Activated CD4-positive, CD25-positive, alpha-beta regulatory T cell treated with anti-CD3 and anti-CD28 coated beads, Interleukin-2, amount 50 U/mL, for 24 hours (primary cell): ENCODE results near the gene GPR152.

Experiments used
- ATAC-seq, 2 donors: fragments of 150-1000 bp; cut with Tn5 transposase; one replicate each; pipeline ENCODE4 v1.10.0; 2021; ENCODE audit warnings: mild to moderate bottlenecking in 1 of 2, moderate library complexity in 1 of 2

The GPR152 gene, protein sequence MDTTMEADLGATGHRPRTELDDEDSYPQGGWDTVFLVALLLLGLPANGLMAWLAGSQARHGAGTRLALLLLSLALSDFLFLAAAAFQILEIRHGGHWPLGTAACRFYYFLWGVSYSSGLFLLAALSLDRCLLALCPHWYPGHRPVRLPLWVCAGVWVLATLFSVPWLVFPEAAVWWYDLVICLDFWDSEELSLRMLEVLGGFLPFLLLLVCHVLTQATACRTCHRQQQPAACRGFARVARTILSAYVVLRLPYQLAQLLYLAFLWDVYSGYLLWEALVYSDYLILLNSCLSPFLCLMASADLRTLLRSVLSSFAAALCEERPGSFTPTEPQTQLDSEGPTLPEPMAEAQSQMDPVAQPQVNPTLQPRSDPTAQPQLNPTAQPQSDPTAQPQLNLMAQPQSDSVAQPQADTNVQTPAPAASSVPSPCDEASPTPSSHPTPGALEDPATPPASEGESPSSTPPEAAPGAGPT

DNA sequence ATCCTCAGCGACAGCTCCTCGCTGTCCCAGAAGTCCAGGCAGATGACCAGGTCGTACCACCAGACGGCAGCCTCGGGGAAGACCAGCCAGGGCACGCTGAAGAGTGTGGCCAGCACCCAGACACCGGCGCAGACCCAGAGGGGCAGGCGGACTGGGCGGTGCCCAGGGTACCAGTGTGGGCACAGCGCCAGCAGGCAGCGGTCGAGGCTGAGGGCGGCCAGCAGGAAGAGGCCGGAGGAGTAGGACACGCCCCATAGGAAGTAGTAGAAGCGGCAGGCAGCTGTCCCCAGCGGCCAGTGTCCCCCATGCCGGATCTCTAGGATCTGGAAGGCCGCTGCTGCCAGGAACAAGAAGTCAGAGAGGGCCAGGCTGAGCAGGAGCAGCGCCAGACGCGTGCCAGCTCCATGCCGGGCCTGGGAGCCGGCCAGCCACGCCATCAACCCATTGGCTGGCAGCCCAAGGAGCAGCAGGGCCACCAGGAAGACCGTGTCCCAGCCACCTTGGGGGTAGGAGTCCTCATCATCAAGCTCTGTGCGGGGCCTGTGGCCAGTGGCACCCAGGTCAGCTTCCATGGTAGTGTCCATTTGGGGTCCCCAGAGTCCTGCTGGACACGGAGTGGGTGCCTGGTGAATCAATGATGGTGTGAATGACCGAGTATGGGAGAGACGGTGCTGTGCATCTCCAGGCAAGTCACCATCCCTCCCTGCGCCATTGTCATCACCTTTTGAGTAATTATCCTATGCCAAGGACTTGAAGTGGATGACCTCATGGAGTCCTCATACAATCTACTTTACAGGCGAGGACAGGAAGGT, at the start of gene GPR152:
Gene GPR152 (minus strand): TSS at position 589 of the 812 bp plus-strand sequence. CDS start 5 bp downstream, at position 584.
- no peak for ATAC-seq

DNA sequence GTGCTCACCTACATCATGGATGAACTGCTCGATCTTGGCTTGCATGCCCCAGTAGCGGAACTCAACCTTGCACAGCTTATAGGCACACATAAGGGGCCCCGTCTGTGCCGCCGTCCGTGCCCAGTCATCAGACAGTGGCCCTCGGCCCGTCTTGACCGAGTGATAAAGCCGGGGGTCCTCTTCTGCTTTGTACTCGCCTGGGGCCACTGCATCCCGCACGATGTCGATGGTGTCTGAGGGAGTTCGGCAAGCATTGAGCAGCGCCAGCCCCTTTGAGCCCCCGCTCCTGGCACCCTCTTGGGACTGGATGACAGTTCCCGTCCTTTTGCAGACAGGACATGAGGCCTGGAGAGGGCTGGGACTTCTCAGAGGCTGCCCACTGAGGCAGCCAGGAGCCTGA, 49.3 kb upstream of the GPR152 start:
- no peak for ATAC-seq

DNA sequence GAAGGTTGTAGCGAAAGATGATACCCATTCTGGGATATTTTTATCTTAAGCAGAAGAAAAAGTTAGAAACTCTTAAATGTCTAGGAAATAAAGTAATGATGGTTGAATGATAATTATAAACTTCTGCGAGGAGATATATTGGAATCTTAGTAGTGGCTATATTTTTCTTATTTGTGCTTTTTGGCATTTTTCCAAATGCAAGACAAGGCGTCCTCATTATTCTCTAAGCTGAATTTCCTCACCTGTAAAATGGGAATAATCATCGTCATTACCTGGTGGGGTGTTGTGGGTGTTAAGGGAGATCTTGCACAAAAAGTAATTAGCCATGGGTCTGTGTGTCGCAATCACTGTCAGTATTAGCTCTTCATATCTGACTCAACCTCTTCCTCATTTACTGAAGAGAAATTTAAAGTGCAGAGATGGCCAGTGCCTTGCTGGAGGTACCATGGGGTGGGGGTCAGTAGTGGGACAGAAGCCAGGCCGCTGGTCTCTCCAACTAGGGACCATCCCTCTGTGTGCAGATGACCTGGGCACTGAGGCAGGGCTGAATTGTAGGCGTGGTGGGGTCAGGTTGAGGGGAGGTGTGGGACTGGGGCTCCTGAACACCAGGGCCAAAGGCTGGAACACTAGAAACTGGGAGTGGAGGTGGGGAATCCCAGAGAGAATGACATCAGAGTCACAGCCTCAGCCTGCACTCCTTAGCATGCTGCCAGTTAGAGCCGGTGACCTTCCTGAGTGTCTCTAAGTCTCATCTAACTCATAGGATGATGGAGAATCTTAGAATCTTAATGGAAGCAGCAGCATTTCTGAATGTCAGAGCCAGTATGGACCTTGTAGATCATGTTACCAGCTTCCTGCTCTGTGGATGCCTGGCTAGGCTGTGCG, 48.5 kb upstream of the GPR152 start:
- no peak for ATAC-seq

DNA sequence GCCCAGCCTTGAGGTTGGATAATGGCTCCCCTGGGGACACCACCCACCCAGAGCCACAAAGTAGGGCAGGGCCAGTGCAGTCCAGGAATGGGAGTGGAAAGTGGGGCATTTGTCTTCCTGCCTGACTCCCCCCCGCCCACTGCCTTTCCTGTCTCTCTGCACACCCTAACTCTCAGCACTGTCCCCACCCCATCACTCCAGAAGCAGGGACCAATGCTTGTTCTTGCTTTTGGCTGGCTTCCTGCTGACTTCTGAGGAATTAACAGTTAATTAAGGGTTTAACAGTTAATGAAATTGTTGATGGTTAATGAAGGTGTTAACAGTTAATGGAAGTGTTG, 47.9 kb upstream of the GPR152 start:
- no peak for ATAC-seq

DNA sequence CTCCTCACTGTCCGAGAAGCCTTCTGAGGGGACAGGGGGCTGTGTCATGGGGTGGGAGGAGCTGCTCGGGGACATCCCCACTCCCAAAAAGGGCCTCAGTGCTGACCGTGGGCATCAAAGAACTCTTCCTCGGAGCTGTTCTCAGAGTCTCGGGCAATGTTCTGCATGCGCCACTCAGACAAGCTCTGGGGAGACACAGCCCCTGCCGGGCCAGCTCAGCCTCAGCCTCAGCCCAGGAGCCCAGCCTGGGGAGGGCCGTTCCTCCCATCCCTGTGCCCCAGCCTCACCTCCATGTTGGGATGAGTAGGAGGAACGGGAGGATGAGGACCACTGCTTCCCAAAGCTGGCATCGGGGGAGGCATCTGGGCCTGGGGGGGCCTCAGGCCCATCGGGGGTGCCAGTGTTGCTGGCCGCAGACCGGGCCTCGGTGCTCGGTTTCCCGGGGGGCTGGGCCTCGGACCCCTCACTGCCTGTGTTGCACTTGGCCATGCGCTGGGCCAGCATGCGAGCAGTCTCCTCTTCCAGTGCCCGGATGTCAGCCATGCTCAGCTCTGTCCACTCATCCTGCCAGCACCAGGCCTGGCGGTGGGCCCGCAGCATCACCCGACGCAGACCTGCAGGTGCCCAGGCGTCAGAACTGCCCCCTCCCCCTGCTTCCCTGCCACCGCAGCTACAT, 47.4 kb upstream of the GPR152 start:
- no peak for ATAC-seq

DNA sequence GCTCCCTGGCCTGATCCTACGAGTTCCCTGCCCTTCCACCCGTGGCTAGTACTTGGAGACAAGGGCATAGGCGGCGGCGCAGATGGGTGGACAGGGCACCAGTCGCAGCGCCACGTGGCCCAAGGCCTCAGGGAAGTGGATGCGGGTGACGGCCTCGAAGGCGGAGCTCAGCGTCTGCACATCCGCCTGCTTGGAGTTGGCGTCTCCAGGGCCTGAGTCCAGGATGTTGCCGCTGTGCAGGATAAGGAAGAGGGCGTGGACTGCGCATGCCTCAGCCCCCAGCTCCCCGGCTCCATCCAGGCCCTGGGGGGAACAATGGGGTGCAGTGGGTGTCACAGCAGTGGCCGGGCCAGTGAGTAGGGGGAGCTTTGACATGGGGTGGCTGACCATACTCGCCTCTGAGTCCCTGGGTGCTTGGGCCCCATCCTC, 46.0 kb upstream of the GPR152 start:
- no peak for ATAC-seq

DNA sequence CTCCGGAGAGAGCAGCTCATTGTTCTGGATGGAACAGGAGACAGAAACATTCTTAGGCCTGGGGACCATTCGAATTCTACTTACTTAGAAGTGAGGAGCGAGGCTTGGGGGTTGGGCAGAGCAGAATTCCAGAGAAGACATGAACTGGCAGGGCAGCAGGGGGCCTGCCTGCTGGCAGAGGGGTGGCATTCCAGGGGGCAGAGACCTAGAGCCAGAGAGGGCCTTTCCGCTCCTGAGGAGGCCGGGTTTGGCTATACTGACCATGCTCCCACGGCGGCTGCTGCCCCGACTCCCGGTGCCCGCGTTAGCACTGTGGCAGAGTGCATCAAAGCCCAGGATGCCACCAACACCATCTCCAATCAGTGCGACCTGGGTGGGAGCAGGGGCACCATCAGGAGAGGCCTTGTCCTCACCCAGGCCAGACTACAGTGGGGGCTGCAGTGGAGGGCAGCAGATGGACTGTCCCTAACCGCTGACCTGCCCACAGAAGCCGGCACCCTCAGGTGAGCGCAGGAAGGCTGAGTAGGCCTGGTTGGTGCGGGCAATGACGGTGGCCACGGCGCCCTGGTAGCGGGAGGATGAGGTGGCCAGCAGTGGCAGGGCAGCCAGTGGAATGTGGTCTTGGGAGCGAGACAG, 45.2 kb upstream of the GPR152 start:
- ATAC-seq: no peak

DNA sequence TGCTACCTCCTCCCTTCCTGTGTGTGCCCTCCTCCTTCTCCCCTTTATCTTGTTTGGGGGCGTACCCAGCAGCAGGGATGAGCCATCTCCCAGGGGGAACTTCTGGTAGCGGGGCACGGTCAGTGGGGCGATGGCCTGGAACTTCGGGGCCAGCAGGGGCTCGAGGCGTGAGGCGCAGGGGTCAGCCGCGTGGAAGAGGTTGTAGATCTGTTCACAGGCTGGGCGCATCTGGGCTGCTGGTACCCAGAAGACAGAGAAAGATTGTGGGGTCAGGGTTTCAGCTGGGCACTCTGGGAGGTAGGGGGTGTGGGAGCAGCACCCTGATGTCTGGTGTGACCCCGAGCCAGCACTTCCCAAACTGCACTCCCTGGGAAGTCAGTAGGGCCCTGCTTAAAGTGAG, 43.6 kb upstream of the GPR152 start:
- ATAC-seq: no peak

DNA sequence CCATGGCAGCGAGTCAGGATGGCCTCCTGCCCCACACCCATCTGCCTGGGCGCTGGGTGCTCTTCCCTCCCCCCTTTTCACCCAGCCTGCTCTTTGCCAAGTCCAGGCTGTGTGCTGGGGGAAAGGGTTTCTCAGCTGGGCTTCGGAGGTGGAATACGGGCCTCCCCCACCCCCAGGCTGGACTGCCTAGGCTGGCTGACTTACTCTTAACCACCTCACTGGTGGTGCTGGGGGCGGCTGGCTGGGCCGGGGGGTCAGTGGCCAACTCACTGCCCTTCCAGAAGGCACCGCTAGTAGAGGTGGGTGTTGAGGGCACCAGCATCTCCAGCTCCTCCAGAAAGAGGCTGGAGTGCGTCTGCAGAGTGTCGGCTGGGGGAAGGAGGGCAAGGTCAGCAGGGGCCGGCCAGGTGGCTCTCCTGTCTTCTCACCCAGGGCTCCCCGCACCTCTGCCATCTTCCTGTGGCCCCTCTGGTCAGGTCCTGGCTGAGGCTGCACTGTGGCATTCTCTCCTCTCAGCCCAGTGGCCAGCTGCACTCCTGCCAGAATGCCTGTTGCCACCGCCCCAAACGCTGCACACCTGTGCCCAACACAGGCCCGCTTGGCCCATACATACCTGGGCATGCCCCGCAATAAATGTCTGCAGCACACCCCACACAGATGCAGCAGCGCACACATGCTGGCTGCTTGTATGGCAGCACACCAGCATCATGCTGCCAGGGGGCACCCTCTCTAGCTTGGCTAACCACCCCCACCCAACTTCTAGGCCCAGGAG, 42.9 kb upstream of the GPR152 start:
- no peak for ATAC-seq

DNA sequence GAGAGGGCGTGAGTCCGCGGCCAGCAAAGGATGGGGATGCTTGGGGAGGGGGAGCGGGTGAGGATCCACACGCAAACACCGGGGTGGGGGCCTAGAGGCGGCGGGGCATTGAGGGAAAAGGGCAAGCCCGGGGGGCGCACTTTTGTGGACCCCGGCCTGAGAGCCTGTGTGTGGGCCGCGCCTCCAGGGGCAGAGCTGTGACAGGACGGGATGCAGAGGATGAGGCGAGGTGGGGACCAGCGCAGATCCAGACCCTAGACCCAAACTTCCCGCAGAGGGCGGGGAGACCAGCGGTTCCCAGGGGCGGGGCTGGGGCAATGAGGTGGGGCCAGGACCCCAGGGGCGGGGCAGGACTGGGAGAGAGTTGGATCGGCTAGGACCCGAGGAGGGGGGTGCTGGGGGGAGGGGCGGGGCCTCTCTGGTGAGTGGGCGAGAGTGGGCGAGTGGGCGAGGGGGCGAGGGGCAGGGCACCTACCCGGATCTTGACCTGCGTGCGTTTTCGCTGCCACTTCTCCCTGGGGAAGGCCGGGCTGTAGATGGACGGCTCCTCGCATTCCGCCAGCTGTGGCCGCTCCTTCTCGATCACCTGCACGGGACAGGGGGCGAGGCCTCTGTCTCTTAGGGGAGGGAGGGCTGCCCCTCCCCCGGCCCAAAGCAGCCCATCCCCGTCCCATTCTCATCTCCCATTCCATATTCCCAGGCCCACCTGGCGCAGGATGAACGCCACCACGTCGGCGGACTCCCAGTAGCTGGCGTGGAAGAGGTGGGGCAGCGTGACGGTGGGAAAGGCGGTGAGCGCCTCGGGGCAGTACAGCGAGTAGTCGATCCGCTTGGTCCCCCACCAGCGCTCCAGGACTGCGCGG, 42.1 kb upstream of the GPR152 start:
- ATAC-seq: no peak

DNA sequence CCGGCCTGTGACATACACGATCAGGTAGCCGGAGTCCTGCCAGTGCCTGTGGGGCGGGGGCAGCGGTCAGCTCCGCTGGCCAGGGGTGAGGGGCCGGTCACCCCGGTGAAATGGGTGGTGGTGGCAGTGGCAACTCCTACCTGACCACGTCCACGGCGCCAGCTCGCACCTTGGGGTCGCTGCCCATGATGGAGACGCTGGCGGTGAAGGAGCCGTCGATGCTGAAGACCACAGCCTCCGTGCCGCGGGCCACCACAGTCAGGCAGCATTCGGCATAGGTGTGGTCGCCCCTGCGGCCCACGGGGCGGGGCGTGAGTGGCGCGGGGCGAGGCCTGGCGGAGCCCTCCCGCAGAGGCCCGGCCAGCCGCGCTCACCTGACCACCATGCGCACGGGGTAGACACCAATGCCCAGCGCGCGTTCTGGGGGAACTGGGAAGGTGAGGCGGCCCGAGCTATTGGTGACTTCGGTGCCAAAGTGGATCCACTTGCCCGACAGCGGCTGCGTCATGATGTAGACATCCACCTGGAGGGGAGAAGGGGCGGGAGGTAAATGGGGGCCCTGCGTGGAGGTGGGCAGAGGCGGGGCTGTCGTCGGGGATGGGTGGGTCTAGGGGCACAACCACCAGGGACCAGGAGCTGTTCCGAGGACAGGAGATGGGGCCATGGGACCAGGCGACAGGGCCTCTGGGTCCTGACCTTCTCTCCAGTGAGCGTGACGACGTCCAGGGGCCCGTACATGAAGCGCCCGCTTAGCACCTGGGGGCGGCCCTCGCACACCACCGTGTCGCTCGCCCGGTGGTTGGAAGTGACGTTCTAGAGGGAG, 41.2 kb upstream of the GPR152 start:
- no peak for ATAC-seq

DNA sequence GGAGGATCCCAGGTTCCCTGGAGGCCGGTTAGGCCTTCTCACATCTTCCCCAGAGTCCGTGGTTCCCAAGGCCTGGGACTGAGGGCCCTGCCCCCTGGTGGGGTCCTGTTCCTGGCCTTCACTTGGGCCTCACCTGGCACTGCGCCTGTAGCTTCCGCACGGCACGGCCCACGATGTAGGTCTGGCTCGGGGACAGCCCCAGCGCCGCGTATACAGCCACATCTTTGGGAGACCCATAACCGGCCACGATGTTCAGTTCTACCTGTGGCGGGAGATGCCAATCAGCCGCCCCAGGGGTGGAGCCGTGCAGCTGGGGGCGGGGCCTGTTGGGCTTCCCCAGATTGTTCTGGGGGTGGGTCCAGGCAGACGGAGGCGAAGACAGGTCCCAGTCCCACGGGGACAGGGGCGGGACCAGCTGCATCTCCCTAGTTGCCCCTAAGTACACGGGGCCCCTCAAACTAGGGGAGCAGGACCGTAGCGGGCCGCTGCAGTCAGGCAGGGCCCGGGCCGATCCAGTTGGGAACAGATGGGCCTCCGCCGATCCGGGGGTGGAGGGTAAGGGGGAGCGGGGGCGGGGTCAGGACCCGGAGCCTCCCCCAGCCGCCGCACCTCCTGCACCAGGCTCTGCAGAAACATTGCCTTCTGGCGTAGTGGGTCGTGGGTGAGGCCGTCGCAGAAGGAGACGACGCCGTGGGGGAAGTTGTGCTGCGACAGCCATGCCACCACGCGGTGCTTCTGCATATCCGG, 40.4 kb upstream of the GPR152 start:
- ATAC-seq: peak; percentile 24 to 27

DNA sequence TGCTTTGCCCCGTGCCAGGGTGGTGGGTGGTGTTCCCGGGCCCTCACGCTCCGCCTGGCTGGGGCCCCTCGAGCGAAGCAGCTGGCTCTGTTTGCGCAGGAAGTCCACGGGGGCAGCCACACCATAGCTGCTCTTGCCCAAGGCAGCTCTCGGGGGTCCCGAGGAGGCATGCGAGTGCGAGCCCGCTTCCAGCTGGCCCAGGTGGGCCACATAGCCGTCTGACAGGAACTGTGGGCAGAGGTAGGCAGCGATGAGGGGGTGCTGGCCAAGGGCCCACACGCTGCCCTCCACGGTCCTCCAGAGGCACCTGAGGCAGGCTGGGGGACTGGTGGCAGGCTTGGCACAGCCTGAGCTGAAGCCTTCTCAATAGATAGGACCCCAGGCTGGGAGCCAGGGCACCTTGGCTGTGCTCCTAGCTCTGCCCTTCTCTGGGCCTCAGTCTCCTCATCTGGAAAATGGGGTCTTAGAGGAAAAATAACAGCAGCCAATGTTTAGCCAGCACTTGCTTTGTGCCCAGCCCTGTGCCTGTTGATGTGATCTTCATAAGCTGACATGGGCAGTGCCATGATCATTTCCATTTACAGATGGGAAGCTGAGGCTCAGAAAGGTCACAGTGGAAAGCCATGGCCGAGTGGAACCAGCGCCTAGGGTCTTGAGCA, 39.7 kb upstream of the GPR152 start:
- no peak for ATAC-seq

DNA sequence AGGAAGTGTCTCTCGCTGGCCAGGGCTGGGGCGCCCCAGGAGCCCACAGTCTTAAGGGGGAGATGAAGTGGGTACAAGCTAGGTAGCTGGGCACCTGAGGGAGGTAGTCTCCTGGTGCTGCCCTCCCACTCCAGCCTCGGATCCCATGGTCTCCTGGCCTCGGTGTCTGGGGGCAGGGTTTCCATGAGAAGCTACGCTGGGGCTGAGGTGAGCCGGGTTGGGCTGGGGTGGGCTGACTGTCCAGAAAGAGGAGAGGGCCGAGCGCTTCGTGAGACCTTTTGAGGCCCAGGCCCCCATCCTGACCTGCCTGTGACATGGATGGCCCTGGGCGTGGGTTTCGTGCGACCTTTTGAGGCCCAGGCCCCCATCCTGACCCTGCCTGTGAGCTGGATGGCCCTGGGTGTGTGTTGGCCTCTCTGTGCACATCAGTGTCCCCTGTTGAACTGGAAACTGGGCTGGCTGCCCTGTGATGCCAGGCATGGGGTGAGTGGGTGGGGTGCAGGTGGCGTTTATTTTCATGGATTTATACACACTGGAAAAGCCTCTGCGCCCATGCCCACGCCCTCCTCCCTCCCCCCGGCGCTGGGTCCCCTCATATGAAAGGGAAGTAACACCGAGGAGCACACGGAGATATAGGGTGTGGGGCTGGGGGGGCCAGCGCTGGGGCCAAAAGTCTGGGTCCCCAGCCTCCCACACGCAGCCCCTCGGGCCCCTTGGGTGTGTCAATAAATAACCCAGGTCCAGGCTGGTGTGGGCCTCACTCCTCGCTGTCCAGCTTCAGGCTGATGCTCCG, 38.9 kb upstream of the GPR152 start:
- ATAC-seq: no peak

DNA sequence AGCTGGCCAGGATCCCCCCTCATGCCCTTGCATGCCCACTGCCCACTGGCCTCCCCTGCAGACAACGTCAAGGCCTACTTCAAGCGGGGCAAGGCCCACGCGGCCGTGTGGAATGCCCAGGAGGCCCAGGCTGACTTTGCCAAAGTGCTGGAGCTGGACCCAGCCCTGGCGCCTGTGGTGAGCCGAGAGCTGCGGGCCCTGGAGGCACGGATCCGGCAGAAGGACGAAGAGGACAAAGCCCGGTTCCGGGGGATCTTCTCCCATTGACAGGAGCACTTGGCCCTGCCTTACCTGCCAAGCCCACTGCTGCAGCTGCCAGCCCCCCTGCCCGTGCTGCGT, 38.2 kb upstream of the GPR152 start:
- no peak for ATAC-seq

DNA sequence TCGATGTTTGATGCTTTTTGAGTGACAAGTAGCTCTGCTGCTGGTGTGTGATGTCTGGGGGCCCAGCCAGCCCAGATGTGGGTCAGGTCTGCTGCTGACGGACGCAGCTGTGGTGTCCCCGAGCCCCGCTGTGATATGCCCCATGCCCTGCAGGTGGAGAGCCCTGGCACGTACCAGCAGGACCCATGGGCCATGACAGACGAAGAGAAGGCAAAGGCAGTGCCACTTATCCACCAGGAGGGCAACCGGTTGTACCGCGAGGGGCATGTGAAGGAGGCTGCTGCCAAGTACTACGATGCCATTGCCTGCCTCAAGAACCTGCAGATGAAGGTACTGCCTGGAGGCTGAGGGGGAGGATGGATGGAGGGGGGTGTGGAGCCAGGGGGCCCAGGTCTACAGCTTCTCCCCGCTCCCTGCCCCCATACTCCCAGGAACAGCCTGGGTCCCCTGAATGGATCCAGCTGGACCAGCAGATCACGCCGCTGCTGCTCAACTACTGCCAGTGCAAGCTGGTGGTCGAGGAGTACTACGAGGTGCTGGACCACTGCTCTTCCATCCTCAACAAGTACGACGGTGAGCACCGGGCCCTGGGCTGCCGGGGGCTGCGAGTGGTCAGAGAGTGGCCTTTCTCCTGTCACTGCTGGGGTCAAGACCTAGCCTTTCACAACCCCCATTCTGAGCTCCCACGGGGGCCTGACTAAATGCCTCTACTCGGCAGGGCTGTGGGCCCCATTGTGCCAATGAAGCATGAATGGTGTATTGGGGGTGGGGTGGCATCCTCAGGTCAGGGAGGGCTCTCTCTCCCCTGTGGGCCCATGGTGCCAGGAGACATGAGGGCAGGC, 37.6 kb upstream of the GPR152 start:
- ATAC-seq: no peak
